EH (cell line): ENCODE data around the gene ANTXRL.
"Not testable (repeated sequence)": the region's sequence is repeated elsewhere in the genome, so short reads cannot be mapped to it uniquely, and the experiment has no call there.

Experiments used
- DNase-seq: peaks from one replicate; pipeline ENCODE4 v3.0.0-alpha.2; 2015; ENCODE audit warnings: low read depth

The ANTXRL gene

GRCh38 chr10:46254467-46254866, 32.3 kb upstream of the ANTXRL start:
- DNase-seq: no peak

DNA sequence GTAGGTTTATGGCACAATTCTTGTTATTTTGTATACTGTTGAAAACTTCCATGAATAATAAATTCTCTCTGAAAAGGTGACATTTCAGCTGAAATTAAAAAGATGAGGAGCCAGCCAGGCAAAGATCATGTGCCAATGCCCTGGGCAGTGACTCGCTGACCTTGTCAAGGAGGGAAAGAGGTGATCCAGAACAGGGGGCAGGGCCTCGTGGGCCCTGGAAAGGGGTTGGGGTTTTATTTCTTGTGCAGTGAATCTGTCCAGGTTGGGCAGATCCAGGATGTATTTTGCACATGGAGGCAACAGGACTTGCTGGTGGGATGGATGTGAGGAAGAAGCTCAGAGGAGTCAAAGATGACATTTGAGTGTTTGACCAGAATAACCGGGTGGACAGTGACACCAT, 31.6 kb upstream of the ANTXRL start:
- not testable (repeated sequence) for DNase-seq

DNA sequence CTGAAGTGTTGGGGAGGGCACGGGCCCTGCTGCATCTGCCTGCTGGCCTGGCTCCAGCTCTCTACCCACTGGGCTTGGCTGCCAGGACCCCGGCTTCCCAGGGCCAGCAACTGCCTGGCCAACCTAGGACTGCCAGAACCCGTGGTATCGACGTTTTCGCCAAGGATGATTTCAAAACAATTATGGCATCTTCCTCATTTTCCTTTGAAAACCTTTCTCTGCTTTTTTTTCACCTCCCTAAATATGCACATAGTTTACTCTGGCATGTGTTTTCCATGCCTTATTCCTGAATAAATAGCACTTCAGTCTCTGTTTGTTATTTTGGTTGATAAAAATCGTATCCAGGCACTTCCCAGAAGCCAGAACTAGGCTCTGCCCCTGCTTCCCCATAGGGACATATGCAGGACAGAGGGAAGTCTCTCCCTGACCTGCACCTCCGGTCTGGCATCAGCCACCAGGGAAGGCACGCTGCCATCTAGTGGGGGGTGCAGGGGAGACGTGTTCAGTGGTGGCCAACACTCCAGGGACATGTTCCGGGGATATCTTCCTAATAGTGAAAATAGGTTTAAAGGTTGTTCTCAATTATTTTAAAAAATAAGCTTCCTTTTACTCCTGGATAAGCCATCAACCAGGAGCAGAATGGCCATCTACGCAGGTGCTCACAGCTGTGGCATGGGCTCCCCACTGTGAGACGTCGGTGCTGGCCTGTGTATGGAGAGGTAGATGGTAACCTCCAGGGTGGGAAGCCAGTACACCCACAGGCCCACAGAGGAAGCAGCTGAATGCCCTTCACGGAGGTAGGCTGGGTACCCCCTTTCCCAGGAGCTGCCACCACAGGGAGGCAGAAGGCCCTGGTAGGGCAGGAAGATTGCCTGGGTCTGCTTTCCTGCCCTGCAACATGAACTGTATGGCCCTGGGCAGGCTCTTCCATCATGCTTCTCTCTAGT, 30.7 kb upstream of the ANTXRL start:
- DNase-seq: peak; percentile 66

DNA sequence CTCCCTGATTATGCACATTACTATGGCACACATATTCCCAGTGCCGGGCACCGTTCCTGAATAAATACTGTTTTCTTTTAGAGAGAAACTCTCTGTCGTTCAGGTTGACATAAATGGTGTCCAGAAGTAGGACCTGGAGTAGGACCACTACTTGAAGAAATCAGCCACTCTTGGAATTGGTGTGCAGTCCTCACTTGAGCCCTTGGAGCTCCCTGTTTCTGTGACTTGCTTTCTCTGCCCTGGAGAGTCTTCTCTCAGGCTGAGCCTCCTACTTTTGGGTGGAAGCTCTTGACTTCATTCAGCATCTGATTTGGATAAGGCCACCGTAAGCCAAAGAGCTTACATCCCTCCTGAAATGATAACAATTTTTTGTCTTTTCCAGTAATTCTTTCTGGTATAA, 29.7 kb upstream of the ANTXRL start:
- DNase-seq: no peak

GRCh38 chr10:46262906-46263560, 23.8 kb upstream of the ANTXRL start:
- not testable (repeated sequence) for DNase-seq

DNA sequence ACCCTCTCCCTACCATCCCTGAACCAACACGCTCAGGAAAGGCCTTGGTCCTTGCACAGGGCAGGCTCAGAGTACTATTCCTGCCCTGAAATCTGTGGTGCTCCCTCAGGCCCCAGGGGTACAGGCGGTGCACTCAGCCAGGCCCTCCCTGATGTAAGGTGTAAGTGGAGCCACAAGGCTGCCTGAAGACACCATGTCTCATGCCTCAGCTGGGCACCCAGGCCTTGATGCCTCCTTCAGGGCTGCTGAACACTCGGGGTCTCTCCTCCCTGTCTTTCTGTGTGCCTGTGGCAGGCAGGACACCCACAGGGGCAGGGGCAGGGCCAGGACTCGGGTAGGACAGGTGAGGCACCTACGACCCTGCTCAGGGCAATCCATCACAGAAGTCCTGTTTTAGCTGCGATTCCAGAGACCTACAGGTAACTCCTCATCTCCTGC, 22.9 kb upstream of the ANTXRL start:
- DNase-seq: no peak

DNA sequence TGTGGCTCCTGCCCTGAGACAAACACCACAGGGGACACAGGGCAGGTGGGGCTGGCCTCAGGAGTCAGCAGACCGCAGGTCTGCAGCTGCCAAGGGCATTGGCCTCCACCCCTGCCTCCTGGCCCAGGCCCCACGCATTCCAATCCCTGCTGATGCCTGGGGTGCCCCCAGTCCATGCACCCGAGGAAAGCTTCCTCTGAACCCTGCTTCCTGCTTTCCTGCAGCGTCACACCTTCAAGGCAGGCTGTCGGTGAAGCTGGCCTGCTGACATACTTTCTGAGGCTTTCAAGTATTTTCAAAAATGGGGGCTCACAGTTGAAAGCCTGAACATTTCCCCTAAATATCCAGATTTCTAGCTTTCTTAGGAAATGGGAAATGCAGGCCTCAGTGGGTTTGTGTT, 22.5 kb upstream of the ANTXRL start:
- DNase-seq: no peak

- DNase-seq: no peak
Measured at GRCh38 chr10:46264737-46265368, 21.9 kb upstream of the ANTXRL start.

DNA sequence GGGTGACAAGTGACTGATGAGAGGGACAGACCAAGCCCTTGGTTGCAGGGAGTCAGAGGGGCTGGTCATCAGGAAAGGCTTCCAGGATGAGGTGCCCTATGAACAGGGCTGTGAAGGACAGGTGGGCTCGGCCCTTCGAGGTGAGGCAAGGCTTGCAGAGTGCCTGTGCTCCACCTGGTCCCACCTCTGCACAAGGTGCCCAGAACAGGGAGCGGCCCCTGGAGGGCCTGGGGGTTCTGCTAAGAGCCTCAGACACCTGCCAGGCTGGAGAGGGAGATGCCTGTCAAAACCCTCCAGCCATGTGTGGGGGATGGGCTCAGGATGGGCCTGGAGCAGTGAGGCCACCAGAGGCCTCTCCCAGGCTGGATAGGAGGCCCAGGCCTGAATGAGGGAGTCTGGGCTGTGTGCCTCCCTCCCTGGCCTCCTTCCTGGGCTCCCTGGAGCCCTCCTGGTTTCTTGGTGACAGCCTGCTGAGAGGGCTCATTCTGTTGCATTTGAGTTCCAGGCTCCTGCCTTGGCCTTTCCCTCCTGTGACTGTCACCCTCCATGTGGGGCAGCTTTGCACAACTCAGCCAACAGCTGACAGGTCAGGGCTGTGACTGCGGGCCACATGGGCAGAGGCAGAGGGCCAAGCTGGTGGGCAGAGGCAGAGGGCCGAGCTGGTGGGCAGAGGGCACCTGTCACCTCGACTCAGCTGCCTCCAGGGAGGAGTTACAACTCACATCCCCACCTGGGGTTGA, 21.1 kb upstream of the ANTXRL start:
- DNase-seq: not testable (repeated sequence)

DNA sequence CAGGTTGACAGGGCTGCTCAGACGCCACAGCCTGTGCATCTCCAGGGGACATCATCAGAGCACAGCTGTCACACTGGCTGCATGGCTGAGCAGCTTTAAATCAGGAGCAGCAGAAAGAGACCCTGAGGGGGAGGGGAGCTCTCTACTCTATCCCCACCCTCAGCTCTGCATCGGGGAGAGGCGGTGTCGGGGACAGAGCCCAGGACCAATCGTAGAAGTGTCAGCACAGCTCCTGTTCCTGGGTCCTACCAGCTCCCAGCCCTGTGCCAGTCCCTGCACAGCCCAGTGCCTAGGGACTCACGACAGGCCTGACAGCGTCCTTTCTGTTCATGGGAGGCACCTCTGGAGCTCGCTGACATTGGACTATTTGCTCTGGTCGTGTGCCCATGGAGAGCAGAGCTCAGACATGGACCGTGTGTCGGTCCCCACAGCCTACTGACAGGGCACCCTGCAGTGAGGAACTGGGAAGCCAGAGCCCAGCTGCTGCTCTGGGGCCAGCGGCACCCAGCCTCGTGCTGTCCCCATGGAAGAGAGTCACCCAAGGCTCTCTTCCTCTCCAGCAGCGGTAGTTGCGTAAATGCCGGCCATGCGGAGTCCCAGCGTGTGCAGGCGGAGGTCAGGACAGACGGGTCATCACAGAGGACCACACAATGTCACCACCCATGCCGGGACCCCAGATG, 20.4 kb upstream of the ANTXRL start:
- no peak for DNase-seq

- no peak for DNase-seq
Measured at GRCh38 chr10:46267132-46267985, 19.4 kb upstream of the ANTXRL start.

DNA sequence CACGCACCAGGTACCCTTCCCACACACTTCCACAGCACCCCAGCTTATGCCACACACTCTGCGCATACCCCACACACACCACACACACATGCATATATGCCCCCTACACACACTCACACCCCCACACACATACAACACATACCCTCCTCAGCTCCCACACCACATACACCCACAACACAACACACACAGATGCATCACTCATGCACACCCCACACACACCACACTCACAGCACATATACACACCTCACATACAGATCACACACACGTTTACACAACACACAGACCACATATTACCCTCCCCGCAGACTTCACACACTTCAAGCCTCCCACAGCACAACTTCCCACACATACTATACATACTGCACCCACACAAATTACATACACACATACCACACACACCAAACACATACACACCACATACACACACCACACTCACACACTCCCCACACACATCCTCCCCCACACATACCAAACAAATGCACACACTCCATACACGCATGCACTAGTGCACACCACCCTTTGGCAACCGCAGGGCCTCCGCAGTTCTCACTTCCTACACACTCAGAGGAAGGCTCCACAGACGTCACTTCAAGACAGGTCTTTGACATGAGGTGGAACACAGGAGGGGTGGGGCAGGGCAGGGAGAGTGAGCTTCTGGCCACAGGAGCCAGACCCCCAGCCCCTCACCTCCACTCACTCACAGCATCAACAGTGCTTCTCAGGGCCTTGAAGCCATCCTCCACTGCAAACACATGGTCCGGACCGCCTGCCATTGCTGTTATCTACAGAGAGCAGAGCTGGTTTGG, 18.5 kb upstream of the ANTXRL start:
- DNase-seq: no peak

DNA sequence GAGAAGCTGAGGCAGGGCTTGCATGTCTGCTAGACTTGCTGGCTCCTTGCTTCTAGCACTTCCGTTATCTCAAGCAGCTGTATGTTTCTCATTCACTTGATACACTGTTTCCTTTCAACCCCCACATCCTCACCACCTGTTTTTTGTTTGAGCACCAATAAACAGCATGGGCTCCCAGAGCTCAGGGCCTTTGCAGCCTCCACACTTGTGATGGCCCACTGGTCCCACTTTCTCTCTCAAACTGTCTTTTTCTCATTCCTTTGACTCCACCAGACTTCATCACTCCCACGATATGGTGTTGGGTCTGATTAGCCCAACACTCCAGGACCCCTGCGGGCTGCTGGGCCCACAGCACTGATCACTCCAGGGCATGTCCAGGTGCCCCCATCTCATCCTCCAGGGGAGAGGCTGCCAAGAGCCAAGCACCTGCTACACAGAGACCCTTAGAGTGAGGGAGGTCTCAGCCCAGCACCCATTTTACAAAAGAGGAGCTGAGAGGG, 17.2 kb upstream of the ANTXRL start:
- not testable (repeated sequence) for DNase-seq

DNA sequence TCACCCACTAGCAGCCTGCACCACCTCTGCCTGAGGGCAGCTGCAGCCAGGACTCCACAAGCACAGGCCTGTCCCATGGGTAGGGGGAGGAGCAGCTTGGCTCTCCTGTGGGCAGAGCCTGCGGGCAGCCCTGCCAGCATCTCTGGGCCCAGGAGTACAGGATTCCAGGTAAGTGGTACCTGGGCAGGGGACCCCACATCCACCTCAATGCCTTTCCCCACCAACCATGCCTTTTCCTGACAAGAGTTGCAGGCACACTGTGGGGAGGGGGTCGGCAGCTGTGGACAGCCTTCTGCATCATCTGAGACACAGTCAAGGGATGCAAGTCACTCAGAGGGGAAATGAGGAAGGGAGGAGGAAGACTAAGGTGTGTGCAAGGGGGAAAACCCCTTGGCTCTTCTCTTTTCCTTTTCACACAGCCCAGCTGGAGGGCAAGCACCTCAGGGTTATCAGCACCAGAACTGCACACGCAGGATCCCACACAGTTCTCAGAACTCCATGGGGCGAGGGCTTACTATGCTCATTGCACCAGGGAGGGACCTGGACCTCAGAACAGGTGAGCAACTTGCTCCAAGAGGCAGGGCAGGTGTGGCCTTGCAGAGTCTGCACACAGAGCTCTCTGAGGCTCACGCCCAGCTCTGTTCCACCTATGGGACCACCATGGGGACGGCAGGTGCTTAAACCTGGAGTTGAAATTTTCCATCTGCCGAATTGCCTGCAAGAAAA, 16.5 kb upstream of the ANTXRL start:
- DNase-seq: no peak

DNA sequence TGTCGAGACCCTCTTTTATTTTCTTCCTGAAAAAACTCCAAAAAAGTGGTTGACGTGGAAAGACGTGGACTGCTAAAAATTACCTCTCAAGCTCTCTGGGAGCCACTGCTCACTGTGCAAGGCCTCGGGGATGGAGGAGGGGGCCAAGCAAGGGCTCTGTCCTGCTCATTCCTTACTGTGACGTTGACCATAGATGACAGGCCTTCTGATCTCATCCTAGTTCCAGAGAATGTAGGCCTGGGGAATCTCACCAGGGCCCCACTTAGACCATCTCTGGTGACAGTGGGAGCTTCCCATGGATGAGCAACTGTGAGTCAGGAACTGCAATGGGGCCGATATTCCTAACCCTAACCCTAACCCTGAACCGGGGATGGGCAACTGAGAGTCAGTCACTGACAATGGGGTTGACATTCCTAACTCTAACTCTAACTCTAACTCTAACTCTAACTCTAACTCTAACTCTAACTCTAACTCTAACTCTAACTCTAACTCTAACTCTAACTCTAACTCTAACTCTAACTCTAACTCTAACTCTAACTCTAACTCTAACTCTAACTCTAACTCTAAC, 15.8 kb upstream of the ANTXRL start:
- not testable (repeated sequence) for DNase-seq

DNA sequence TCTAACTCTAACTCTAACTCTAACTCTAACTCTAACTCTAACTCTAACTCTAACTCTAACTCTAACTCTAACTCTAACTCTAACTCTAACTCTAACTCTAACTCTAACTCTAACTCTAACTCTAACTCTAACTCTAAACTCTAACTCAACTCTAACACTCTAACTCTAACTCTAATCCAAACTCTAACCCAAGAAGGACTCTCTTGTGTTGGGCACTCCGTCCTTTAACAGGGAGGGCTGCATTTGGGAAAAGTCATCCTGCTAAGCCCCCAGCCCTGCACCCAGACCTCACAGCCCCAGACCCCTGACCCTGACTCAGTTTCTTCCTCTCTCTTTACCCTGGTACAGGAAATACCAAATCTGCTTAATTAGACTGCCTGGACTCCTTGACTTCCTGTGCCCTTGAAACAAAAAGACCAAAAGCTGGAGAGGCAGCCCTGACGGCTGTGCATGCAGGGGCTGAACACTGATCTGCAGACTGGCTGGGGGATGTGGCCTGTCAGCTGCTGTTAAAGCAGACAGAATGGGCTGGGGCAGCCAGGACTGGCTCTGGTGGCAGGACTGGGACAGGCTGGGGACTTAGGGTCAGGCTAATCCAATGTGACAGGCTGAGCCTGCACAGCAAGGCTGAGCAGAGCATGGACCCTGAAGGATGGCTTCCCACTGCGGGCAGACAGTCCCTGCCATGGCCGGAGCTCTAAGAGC, 14.8 kb upstream of the ANTXRL start:
- not testable (repeated sequence) for DNase-seq

DNA sequence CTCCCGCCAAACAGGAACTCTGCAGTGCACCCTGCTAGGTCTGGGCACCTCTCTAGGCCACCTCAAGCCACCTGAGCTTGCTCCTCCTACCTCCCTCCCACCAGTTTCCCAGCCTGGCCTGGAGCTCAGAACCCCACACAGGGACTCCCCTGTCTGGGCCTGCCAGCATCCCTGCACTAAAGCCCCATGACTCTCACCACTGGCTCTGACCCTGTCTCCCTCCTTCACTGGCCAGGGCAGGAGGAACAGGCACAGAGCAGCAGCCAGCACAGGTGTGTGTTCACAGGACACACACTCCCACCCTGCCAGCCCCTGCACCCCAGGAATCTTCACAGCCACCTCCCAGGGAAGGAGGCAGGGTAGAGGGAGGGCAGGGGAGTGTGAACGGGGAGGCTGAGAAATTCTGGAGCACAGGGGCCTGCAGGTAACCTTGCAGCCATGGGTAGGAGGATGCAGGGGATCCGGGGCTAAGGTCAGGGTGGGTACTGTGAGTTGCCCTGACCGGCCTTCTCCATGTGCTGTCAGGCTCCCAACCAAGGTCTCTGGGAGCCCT, 13.9 kb upstream of the ANTXRL start:
- no peak for DNase-seq
